Adipocyte (in vitro differentiated cells): ENCODE results near the gene CCKAR.

ENCODE experiments used
- DNase-seq: peaks from one replicate; pipeline ENCODE4 v3.0.0-alpha.2; 2015; ENCODE audit warnings: low read depth
- H3K27me3 ChIP-seq: replicated peaks from 2 replicates; pipeline ENCODE4 v1.7.0; 2013; ENCODE audit warnings: mild to moderate bottlenecking, low read length, moderate library complexity; ENCODE audit not compliant: control insufficient read depth, insufficient read depth
- H3K36me3 ChIP-seq: 2 replicates; pipeline ENCODE4 v1.7.0; 2013; ENCODE audit warnings: low read length, mild to moderate bottlenecking, moderate library complexity; ENCODE audit not compliant: control insufficient read depth, insufficient read depth, severe bottlenecking
- H3K4me1 ChIP-seq: 2 replicates; pipeline ENCODE4 v1.7.0; 2013; ENCODE audit warnings: mild to moderate bottlenecking, low read length, moderate library complexity; ENCODE audit not compliant: control insufficient read depth, insufficient read depth
- H3K4me3 ChIP-seq: 2 replicates; pipeline ENCODE4 v1.7.0; 2013; ENCODE audit warnings: mild to moderate bottlenecking, low read length, moderate library complexity
- H3K9ac ChIP-seq: 2 replicates; pipeline ENCODE4 v1.7.0; 2013; ENCODE audit warnings: mild to moderate bottlenecking, low read length, moderate library complexity
- H3K9me3 ChIP-seq: 2 replicates; pipeline ENCODE4 v1.7.0; 2013; ENCODE audit warnings: mild to moderate bottlenecking, low read length, moderate library complexity; ENCODE audit not compliant: control insufficient read depth

CCKAR gene

GRCh38 chr4:26457412-26457811, 32.9 kb downstream of the CCKAR start:
- Histone ChIP-seq H3K9ac (no peak overlapping the region), H3K4me3 (no peak overlapping the region), H3K36me3 (no peaks in the 10 kb centered on the region), H3K9me3 (no peaks in the 10 kb centered on the region), H3K4me1 (no peaks in the 10 kb centered on the region), H3K27me3 (no peaks in the 10 kb centered on the region)
- DNase-seq = no peak

GRCh38 chr4:26455571-26455970, 34.7 kb downstream of the CCKAR start:
- DNase-seq = no peak
- Histone ChIP-seq H3K4me1 (no peaks in the 10 kb centered on the region), H3K9me3 (no peaks in the 10 kb centered on the region)

DNA sequence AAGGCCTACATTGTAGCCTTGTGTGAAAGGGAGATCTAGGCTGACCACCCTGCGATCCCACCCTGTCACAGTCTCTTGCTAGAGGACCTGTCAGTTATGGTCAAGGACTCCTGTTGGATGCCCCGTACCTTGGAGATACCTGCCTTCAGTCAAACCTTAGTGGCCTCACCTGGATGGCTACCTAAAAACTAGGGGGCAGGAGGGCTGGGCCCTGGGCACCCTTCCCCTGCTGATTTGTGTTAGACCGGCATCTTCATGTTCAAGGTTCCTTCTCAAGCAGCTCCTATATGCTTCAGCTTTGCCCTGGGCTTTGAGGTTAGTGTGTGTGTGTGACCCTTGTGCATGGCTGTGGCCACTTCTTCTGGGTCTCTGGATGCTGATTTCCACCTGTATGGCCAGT, 35.3 kb downstream of the CCKAR start:
- Histone ChIP-seq H3K27me3 (no peaks in the 10 kb centered on the region), H3K9ac (no peak overlapping the region), H3K4me3 (no peak overlapping the region), H3K4me1 (no peaks in the 10 kb centered on the region), H3K9me3 (no peaks in the 10 kb centered on the region), H3K36me3 (no peaks in the 10 kb centered on the region)
- no peak for DNase-seq

More at GRCh38 chr4:26455571-26455970, 34.7 kb downstream of the CCKAR start:
- H3K9ac ChIP-seq = no peak overlapping the region
- no peak overlapping the region for H3K4me3 ChIP-seq
- no peaks in the 10 kb centered on the region for H3K36me3 ChIP-seq
- H3K27me3 ChIP-seq = no peaks in the 10 kb centered on the region

DNA sequence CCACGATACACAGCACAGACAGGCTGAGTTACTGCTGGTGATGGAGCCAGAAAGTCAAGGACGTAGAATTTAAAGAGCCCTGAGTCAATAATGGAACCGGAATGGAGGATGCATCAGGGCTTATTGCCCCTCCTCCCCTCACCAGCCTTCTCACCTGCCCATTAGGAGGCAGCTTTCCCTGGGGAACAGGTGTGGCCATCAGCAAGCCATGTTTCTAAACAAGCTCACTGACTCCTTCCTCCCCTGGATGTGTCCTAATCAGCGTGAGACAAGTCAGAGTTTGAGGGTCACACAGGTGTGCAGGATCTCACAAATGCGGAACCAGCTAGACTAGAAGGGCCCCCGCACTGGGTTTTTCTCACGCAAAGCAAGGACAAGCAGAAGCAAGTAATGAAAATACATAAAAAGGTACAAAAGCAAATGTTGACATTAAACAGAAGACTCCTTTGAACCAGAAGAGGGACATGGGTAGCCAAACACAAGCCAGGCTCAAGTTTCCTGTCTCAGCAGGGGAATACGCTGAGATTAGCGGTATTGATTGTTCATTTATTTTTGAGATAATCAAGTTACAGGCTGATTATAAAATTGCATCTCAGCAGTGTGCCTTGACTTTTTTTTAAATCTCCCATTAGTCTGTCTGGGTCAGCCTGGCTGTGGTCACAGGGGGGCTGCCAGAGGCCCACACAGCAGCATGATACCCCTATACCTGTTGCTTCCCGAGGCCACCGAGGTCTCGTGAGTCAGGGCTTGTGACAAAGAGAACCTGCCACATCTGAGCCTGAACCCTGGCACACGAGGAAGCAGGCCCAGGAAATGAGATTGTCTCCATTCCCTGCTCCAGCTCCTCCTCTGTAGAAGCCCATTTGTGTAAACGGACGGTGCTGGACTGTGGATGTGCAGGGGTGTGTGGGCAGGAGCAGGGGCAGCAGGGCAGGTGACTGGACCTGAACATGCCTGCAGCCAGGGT, 37.4 kb downstream of the CCKAR start:
- H3K4me3 ChIP-seq = no peak overlapping the region

DNA sequence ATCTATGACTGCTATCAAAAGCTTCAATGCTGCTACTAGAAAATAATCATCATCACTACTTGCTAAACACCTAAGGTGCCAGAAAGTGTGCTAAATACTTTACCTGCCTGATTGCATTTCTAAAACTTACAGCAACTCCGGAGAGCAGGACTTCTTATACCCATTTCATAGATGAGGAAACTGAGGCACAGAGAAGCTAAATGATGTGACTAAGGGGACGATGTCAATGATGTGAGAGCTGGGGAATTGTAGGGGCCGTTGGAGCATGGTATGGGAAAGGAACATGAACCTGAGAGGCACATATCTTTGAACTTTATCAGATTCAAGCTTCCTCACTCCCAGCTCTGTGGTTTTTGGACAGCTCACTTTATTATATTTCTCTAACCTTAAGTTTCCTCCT, 38.7 kb downstream of the CCKAR start:
- Histone ChIP-seq H3K27me3 (no peaks in the 10 kb centered on the region), H3K9me3 (no peaks in the 10 kb centered on the region), H3K4me3 (no peak overlapping the region), H3K4me1 (no peaks in the 10 kb centered on the region), H3K36me3 (no peaks in the 10 kb centered on the region), H3K9ac (no peak overlapping the region)
- no peak for DNase-seq

More for the DNA sequence above, 37.4 kb downstream of the CCKAR start:
- no peaks in the 10 kb centered on the region for H3K9me3 ChIP-seq
- H3K27me3 ChIP-seq = no peaks in the 10 kb centered on the region
- H3K4me1 ChIP-seq = no peaks in the 10 kb centered on the region
- no peak overlapping the region for H3K9ac ChIP-seq
- DNase-seq = no peak
- H3K36me3 ChIP-seq = no peaks in the 10 kb centered on the region

DNA sequence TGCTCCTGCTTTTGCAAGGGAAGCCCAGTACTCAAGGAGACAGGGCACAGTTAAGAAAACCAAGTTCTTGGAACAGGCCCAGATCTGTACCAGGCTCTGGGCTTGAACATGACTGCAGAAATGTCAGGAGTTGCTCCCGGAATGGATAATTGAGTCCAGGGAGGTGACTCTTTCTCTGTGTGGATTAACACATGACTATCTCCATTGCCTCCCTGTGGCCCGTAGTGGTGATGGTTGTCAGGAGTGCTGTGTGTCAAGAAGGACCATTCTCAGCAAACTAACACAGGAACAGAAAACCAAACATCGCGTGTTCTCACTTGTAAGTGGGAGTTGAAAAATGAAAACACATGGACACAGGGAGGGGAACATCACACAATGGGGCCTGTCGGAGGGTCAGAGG, 39.9 kb downstream of the CCKAR start:
- Histone ChIP-seq H3K9me3 (no peaks in the 10 kb centered on the region), H3K36me3 (no peaks in the 10 kb centered on the region), H3K9ac (no peak overlapping the region), H3K4me3 (no peak overlapping the region), H3K27me3 (no peaks in the 10 kb centered on the region), H3K4me1 (no peaks in the 10 kb centered on the region)
- no peak for DNase-seq

GRCh38 chr4:26447378-26447777, 42.9 kb downstream of the CCKAR start:
- no peaks in the 10 kb centered on the region for H3K36me3 ChIP-seq
- no peak overlapping the region for H3K4me3 ChIP-seq
- H3K9ac ChIP-seq = no peak overlapping the region
- no peaks in the 10 kb centered on the region for H3K9me3 ChIP-seq
- no peaks in the 10 kb centered on the region for H3K27me3 ChIP-seq
- H3K4me1 ChIP-seq = no peaks in the 10 kb centered on the region
- no peak for DNase-seq

GRCh38 chr4:26441771-26442170, 48.5 kb downstream of the CCKAR start:
- Histone ChIP-seq H3K9me3 (no peaks in the 10 kb centered on the region), H3K4me1 (peaks cover 16% of the 10 kb centered on the region), H3K36me3 (peaks cover 17% of the 10 kb centered on the region), H3K9ac (no peak overlapping the region), H3K4me3 (no peak overlapping the region), H3K27me3 (no peaks in the 10 kb centered on the region)
- no peak for DNase-seq

DNA sequence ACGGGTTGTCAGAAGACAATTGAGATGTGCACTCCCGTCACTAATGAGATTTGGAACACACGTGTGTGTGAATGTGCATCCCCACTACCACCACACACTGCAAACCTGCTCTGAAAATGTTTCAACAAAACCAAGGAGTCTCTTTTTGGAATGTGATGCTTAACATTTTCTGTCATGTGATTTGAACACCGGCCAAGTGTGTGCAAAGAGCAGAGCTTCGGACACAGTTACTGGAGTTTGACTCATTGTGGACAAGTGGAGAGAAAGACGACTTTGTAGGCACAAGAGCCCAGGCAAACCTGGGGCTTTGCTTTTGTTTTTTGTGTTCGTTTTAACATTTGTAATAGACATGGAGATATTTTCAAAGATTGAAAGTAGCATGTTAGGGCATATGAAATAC, 49.2 kb downstream of the CCKAR start:
- Histone ChIP-seq H3K27me3 (no peaks in the 10 kb centered on the region), H3K9ac (no peak overlapping the region), H3K4me1 (peaks cover 16% of the 10 kb centered on the region), H3K9me3 (no peaks in the 10 kb centered on the region), H3K36me3 (peaks cover 20% of the 10 kb centered on the region), H3K4me3 (peak overlapping the region; percentile 34)
- DNase-seq = peak; percentile 24

DNA sequence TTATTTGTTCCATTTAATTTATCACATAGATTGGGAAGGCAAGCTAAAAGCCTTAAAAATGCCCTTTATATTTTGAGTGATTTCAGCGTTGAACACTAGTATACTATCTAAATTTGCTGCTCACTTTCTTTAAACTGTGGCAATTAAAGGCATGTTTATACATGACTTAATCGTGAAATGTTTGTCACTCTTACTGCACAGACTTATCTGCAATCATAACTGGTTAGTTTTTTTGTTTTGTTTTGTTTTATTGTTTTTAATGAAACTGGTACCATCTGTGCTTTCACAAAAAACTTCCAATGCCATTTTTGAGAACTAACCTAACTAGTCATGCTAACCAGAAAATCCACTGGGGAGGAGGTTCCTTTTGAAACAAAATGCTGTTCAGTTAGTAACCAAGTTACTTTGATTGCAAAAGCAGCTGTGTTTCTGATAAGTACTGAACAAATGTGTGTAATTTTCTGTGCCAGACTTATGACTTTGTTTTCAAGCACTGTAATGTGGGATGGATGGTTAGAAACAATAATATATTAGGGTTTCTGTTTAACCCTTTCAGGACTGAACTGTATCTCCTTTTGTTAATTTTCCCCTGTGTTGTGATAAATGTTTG, 56.1 kb downstream of the CCKAR start:
- Histone ChIP-seq H3K9me3 (no peaks in the 10 kb centered on the region), H3K4me1 (peaks cover 31% of the 10 kb centered on the region), H3K36me3 (peaks cover 49% of the 10 kb centered on the region), H3K9ac (peak overlapping the region; percentile 11), H3K27me3 (no peaks in the 10 kb centered on the region), H3K4me3 (no peak overlapping the region)
- peak; percentile 55 for DNase-seq

- H3K27me3 ChIP-seq = no peaks in the 10 kb centered on the region
- H3K36me3 ChIP-seq = peaks cover 51% of the 10 kb centered on the region
- H3K4me3 ChIP-seq = no peak overlapping the region
- no peak for DNase-seq
- H3K9ac ChIP-seq = peak overlapping the region; percentile 11
- peaks cover 31% of the 10 kb centered on the region for H3K4me1 ChIP-seq
- no peaks in the 10 kb centered on the region for H3K9me3 ChIP-seq
These were observed 56.7 kb downstream of the CCKAR start for GRCh38 chr4:26433556-26433955.
